HCT116 (cell line): Measurements from ENCODE around the gene BANF1.

Source experiments
- EGR1 ChIP-seq: IDR thresholded peaks from 2 replicates; pipeline ENCODE4 v1.6.1; 2012; ENCODE audit warnings: low read depth
- EZH2 ChIP-seq: fragments of 200-600 bp; sonication (generic); IDR thresholded peaks from 2 replicates; pipeline ENCODE4 v1.6.1; 2017; ENCODE audit warnings: antibody characterized with exemption, mixed run types
- POLR2A ChIP-seq: IDR thresholded peaks from 2 replicates; pipeline ENCODE4 v1.7.0; 2011; ENCODE audit warnings: borderline replicate concordance; ENCODE audit not compliant: insufficient read depth, insufficient read length; ENCODE audit errors: extremely low read depth
- RAD21 ChIP-seq: IDR thresholded peaks from 2 replicates; pipeline ENCODE4 v1.6.1; 2012; ENCODE audit warnings: low read depth, mild to moderate bottlenecking
- YY1 ChIP-seq: IDR thresholded peaks from 2 replicates; pipeline ENCODE4 v1.6.1; 2011; ENCODE audit warnings: low read length, low read depth, moderate library complexity, mild to moderate bottlenecking; ENCODE audit not compliant: insufficient replicate concordance; ENCODE audit errors: extremely low read depth
- TF ChIP-seq, protein P1 (sequence below), 3 experiments: fragments of 200-600 bp in 1 of 3; sonication (generic) in 1 of 3; IDR thresholded peaks in 2 of 3; conservative IDR thresholded peaks in 1 of 3; 2 replicates each; pipeline ENCODE4 v1.5.1; 2012 to 2017; ENCODE audit warnings: low read depth in 2 of 3, low read length in 2 of 3, antibody characterized with exemption in 1 of 3, borderline replicate concordance in 1 of 3, control low read depth in 1 of 3, mild to moderate bottlenecking in 1 of 3, mixed read lengths in 1 of 3, mixed run types in 1 of 3, moderate library complexity in 1 of 3; ENCODE audit not compliant: insufficient read depth in 1 of 3
- TF ChIP-seq, protein P2 (sequence below): IDR thresholded peaks from 2 replicates; pipeline ENCODE4 v1.6.1; 2012; ENCODE audit warnings: low read depth

DNA sequence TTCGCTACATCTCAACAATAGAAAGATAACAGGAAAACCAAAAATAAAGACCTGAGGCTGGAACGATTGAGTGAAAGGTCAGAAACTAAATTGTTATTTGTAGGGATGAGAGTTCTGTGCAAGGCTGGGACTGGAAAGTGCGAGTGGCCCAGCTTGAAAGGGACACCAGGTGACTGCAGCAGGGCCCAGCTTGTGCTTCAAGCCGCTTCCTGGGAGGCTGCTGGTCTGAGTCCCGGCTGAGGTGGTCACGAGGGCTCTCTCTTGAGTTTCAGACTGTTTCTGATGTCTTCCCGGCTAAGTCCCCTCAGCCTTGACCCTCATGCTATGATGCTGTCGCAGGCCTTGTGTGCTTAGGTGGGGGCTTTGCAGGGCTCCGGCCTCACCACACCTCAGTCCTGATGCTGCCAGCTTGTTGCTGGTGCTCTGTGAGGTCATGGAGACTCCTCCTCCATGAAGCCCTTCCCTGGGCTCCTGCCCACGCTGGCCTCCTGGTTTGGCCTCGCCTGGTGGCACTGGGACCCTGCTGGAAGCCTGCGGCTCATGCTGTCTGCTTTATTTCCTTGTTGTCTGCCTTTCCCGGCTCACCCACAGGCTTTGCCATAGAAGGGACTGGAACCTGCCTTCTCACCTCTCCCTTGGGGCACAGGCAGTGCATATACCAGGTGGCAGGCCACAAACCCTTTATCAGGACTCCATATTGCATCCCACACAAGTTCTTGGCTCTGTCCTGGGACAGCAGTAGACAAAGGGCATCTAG, 4.0 kb downstream of the BANF1 start:
- TF ChIP-seq POLR2A = no peak
- TF ChIP-seq RAD21 = no peak
- no peak for TF ChIP-seq EZH2
- TF ChIP-seq, protein P1, sequence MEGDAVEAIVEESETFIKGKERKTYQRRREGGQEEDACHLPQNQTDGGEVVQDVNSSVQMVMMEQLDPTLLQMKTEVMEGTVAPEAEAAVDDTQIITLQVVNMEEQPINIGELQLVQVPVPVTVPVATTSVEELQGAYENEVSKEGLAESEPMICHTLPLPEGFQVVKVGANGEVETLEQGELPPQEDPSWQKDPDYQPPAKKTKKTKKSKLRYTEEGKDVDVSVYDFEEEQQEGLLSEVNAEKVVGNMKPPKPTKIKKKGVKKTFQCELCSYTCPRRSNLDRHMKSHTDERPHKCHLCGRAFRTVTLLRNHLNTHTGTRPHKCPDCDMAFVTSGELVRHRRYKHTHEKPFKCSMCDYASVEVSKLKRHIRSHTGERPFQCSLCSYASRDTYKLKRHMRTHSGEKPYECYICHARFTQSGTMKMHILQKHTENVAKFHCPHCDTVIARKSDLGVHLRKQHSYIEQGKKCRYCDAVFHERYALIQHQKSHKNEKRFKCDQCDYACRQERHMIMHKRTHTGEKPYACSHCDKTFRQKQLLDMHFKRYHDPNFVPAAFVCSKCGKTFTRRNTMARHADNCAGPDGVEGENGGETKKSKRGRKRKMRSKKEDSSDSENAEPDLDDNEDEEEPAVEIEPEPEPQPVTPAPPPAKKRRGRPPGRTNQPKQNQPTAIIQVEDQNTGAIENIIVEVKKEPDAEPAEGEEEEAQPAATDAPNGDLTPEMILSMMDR (IDR thresholded peaks at IDR 0.05 in 2 of 3, conservative IDR thresholded peaks at IDR 0.05 in 1 of 3; ENCODE audit: borderline replicate concordance in 1 of 3, insufficient read depth in 1 of 3, low read depth in 2 of 3, low read length in 2 of 3) = no peak
- TF ChIP-seq, protein P2, sequence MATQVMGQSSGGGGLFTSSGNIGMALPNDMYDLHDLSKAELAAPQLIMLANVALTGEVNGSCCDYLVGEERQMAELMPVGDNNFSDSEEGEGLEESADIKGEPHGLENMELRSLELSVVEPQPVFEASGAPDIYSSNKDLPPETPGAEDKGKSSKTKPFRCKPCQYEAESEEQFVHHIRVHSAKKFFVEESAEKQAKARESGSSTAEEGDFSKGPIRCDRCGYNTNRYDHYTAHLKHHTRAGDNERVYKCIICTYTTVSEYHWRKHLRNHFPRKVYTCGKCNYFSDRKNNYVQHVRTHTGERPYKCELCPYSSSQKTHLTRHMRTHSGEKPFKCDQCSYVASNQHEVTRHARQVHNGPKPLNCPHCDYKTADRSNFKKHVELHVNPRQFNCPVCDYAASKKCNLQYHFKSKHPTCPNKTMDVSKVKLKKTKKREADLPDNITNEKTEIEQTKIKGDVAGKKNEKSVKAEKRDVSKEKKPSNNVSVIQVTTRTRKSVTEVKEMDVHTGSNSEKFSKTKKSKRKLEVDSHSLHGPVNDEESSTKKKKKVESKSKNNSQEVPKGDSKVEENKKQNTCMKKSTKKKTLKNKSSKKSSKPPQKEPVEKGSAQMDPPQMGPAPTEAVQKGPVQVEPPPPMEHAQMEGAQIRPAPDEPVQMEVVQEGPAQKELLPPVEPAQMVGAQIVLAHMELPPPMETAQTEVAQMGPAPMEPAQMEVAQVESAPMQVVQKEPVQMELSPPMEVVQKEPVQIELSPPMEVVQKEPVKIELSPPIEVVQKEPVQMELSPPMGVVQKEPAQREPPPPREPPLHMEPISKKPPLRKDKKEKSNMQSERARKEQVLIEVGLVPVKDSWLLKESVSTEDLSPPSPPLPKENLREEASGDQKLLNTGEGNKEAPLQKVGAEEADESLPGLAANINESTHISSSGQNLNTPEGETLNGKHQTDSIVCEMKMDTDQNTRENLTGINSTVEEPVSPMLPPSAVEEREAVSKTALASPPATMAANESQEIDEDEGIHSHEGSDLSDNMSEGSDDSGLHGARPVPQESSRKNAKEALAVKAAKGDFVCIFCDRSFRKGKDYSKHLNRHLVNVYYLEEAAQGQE = no peak
- no peak for TF ChIP-seq EGR1
- TF ChIP-seq YY1 = no peak
